A204.1 (cell line): Measurements from ENCODE around the gene NFATC1.

Experiments
- FAIRE-seq: peaks from 2 replicates; lab custom pipeline; 2012; peaks lifted over from hg19 to GRCh38; lab: Jason Lieb, UNC

NFATC1 gene

DNA sequence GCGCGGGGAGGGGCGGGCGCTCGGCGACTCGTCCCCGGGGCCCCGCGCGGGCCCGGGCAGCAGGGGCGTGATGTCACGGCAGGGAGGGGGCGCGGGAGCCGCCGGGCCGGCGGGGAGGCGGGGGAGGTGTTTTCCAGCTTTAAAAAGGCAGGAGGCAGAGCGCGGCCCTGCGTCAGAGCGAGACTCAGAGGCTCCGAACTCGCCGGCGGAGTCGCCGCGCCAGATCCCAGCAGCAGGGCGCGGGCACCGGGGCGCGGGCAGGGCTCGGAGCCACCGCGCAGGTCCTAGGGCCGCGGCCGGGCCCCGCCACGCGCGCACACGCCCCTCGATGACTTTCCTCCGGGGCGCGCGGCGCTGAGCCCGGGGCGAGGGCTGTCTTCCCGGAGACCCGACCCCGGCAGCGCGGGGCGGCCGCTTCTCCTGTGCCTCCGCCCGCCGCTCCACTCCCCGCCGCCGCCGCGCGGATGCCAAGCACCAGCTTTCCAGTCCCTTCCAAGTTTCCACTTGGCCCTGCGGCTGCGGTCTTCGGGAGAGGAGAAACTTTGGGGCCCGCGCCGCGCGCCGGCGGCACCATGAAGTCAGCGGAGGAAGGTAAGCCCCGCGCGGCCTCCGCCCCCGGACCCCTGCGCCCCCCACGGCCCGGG is at the start of gene NFATC1:
Gene NFATC1 (plus strand): TSS at position 170 of the 644 bp plus-strand sequence. CDS start 295 bp downstream, at position 465.
- FAIRE-seq, result no peak

DNA sequence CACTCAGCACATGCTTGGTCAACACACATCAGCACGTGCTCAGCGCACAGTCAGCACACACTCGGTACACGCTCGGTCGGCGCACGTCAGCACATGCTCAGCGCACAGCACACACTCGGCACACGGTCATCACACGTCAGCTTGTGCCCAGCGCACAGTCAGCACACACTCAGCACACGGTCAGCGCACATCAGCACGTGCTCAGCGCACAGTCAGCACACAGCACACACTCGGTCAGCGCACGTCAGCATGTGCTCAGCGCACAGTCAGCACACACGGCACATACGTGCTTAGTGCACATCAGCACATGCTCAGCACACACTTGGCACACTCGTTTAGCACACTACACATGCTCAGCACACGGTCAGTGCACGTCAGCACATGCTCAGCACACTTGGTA is 49.7 kb upstream of the NFATC1 start:
- FAIRE-seq, result no peak

DNA sequence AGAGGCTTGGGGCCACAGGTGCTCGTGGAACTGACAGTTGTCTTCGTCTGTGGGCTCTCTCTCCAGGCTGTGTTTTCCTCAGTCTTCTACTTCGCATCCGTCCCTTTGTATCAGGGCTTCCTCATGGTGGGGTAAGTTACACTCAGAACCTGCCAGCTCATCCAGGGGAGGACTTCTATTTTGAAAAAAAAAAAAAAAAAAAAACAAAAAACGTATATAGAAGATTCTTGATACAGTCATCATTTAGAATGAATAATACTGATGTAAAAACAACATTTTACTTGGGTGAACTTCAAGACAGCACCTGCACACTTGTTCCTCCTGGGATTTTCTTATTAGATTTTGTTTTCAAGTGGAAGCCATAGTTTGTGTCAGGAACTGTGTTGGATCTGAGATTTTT is 47.7 kb upstream of the NFATC1 start:
- no peak for FAIRE-seq

- FAIRE-seq, result no peak
Measured at GRCh38 chr18:79352432-79352831, 43.3 kb upstream of the NFATC1 start.

DNA sequence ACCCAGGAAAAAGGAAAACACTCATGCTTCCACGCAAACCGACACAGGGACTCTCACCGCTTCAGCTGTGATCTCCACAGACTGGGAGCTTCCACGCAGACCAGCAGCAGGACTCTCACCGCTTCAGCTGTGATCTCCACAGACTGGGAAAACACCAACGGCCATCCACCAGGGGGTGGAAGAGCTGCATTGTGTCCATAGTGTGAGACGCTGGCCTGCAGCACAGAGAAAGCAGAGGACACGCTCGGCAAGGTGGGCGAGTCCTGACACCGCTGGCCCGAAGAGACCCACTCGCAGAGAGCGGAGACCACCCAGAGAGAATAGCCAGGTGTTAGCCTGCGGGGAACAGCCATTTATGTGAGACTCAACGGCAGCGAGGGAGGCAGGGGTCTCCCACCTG is 42.5 kb upstream of the NFATC1 start:
- no peak for FAIRE-seq

GRCh38 chr18:79354350-79354749 is 41.4 kb upstream of the NFATC1 start:
- no peak for FAIRE-seq

- FAIRE-seq, result no peak
Measured at GRCh38 chr18:79355433-79356335, 40.0 kb upstream of the NFATC1 start.

DNA sequence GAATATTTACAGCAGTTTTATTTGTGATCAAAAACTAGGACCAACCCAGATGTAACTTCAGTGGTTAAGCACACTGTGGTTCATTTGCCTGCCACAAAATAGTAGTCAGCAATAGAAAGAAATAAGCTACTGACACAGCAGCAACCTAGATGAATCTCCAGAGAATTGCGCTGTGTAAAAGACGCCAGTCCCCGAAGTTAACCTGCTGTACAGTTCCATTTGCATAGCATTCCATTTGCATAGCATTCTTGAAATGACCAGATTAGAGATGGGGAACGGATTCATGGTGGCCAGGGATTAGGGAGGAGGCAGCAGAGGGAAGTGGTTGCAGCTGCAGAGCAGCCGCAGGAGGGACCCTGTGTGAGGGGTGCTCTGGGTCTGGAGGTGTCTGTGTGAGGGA is 39.3 kb upstream of the NFATC1 start:
- FAIRE-seq, result no peak

DNA sequence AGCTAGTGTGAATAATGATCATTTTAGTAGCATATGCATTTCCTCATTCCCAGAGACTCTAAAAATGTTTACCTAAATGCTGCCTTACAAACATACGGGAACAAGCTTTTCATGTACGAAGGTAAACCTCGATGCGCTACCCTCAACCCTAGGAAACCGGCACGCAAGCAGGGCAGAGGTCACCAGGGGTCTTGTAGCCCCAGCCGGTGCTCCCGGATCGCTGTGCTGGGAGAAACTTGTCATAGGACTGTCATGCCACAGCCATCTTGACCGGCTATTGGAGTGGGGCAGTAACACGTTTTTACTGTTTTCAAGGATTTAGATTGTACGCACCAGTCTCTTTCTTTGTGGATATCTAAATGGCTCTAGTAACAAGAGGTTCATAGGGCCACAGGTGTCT is 34.8 kb upstream of the NFATC1 start:
- no peak for FAIRE-seq

DNA sequence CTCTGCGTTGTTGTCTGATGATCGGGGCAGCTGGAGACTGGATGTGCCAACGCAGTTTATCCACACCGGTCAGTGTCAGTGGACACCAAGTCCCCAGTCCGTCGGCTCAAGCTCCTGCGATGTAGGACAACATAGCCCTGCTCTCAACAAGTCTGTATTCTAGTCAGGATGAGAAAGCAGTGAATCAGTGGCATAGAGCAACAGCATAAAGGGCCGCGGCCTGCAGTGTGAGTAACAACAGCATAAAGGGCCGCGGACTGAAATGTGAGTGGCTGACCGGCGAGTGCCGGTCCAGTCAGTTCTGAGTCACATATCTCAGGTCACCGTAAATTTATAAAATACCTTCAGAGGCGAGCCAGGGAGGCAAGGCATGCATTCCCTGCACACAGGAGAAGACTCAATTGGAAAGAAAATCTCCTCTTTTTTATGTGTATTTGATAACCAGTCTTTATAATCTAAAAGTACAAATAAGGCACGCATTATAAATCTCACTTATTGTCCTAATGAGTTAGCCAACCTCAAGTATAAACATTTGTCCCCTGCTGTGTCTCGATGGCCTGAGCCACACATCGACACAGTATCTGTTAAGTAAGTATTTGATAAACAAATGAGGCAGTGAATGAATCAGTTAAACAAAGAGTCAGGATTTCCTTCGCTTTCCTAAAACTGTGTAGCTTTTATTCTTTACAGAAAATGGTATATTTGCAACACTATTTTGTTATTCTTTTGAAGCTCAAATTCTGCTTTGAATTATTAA is 33.8 kb upstream of the NFATC1 start:
- FAIRE-seq, result no peak

- no peak for FAIRE-seq
Measured at GRCh38 chr18:79365701-79366100, 30.0 kb upstream of the NFATC1 start.

GRCh38 chr18:79366177-79367094 is 29.3 kb upstream of the NFATC1 start:
- no peak for FAIRE-seq

GRCh38 chr18:79367480-79367879 is 28.2 kb upstream of the NFATC1 start:
- no peak for FAIRE-seq

DNA sequence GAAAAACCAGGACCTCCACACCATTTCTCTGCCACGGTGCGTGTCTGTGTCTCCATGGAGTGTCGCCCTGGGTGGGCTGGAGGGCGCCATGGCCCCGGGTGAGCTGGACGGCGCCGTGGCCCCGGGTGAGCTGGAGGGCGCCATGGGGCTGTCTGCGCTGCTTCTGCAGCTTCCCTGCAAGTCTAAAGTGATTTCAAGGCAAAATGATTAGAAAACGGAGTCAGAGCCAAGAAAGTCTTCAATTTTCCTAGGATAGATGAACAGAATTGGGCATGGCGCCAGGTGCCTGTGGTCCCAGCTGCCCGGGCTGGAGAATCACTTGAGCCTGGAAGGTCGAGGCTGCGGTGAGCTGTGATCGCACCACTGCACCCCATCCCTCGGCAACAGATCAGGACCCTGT is 27.7 kb upstream of the NFATC1 start:
- FAIRE-seq, result no peak

- FAIRE-seq, result no peak
Measured at GRCh38 chr18:79368681-79369080, 27.0 kb upstream of the NFATC1 start.

DNA sequence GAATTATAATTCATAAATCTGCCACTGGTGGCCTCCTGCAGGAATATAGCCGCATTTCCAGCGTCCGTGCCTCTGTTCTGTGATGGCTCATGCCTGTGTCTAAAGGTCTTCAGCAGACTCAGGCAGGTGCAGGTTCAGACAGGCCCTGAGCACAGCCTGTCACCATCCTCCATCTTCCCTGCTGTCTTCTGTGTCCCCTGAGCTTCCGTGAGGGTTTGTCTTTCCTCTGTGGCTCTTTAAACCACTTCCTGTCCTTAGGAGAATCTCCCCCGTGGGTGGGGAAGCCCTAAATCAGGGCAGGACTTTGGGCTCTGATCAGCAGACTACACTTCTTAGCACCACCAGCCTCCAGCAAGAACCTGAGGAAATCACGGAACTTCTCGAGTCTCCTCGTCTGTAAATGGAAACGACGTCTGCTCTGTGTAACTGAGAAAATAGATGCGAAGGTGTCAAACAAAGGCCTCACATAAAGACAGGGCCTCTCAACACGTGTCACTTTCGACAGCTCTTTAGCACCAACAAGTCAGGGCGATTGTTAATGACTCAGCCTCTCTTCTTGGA is 24.1 kb upstream of the NFATC1 start:
- FAIRE-seq, result no peak

DNA sequence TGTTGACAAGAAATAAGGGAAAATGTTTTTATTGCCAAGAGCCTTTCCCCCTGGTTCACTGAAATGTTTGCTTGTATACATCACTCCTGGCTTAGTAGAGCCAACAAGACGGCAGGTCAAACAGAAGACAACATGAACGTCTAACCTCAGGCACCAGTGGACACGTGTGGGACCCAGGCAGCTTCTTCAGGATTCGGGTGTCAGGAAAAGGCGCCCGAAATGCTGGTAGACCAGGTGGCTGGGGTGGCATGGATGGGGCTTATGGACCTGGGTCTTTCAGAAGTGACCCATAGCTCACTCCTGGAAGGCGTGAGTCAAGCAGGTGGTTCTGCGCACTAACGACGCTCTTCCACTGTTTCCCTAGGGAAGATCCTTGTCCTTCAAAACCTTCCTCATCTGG is 23.3 kb upstream of the NFATC1 start:
- no peak for FAIRE-seq

DNA sequence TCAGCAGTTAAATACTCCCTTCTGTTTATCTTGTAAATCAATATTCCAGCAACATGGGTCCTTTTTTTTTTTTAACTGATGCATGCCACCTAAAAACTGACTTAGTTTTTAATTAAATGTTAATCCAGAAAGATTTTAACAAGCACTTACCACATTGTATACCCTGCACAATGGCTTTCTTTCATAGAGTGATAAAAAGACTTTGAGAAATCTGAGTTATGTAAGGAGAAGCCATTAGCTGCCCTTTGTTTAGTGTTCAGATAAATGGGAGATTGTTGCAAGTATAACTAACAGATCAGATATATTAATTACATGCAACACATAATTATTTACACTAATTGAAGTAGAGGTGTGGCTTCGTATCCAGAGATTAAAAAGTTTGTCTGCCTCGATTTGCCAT is 22.7 kb upstream of the NFATC1 start:
- FAIRE-seq, result no peak

DNA sequence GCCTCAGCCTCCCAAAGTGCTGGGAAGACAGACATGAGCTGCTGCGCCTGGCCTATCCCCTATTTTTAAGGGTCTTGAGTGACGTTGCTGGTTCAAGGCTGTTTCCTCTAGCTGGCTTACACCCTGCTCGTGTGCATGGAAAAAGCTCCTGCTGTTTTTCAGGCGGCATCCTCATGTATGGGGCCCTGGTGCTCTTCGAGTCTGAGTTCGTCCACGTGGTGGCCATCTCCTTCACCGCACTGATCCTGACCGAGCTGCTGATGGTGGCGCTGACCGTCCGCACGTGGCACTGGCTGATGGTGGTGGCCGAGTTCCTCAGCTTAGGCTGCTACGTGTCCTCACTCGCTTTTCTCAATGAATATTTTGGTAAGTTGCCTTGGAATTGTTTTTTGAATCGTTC is 22.0 kb upstream of the NFATC1 start:
- no peak for FAIRE-seq

GRCh38 chr18:79374408-79375171 is 21.1 kb upstream of the NFATC1 start:
- FAIRE-seq, result no peak
